Measurements from ENCODE around the gene MAP3K7.

DNA sequence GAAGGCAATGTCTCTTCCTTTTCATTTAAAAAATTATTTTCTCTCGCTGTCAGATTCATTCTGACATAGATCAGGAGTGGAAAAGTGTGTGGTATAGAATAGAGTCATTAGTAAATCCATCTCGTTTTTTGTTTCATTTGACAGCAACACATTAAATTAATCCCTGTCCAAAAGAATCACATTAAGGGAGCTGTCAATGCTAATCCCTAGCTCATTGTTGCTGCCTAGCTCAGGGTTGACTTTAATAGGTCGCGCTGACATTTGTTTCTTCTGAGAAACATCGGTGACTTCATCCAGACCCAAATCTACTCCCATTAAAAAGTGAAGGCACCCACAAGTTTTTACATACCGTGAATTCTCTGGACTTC, 25.4 kb upstream of the MAP3K7 start:
- TF ChIP-seq CTCF (IDR thresholded peaks at IDR 0.05 in 8 of 11, conservative IDR thresholded peaks at IDR 0.05 in 3 of 11), result no peak
- no peak for TF ChIP-seq POLR2A (IDR thresholded peaks at IDR 0.05)
